Breast epithelium (tissue), 4 donors: ENCODE results near the gene PEG3. TPM values are rescaled to one million over a fixed set of nuclear protein-coding genes. Genes with fewer than 3 reads are reported as not detected.
"Not testable (repeated sequence)": the region's sequence is repeated elsewhere in the genome, so short reads cannot be mapped to it uniquely, and the experiment has no call there.

Experiments used
- DNase-seq, 2 donors: peaks; one replicate each; pipeline ENCODE4 v3.0.0-alpha.2; 2019; ENCODE audit warnings: low spot score in 2 of 2
- H3K27ac ChIP-seq, 2 donors: fragments of 200-600 bp; sonication (generic) in 1 of 2; one replicate each; pipeline ENCODE4 v1.5.1; 2016 to 2019; ENCODE audit warnings: mild to moderate bottlenecking in 1 of 2
- H3K27me3 ChIP-seq, 2 donors: fragments of 200-600 bp; sonication (generic) in 1 of 2; one replicate each; pipeline versions ENCODE4 v1.5.1 to v1.6.0; 2017 to 2019; ENCODE audit warnings: control low read depth in 1 of 2, mild to moderate bottlenecking in 1 of 2
- H3K36me3 ChIP-seq: fragments of 200-600 bp; one replicate; pipeline ENCODE4 v1.5.1; 2019
- H3K4me1 ChIP-seq, 2 donors: fragments of 200-600 bp; sonication (generic); one replicate each; pipeline ENCODE4 v1.5.1; 2016 to 2019; ENCODE audit warnings: control low read depth in 1 of 2
- H3K4me3 ChIP-seq, 3 donors: fragments of 200-600 bp; sonication (generic); 1 replicate in 2 of 3; 2 replicates in 1 of 3; pipeline ENCODE4 v1.5.1; 2016 to 2019; ENCODE audit warnings: mild to moderate bottlenecking in 3 of 3, moderate library complexity in 2 of 3
- H3K9me3 ChIP-seq, 2 donors: fragments of 200-600 bp; sonication (generic) in 1 of 2; one replicate each; pipeline ENCODE4 v1.5.1; 2016 to 2019; ENCODE audit warnings: control low read depth in 1 of 2
- POLR2A ChIP-seq: fragments of 450-650 bp; IDR thresholded peaks from one replicate; pipeline ENCODE4 v1.6.1; 2016; ENCODE audit warnings: antibody characterized with exemption, mild to moderate bottlenecking, moderate library complexity
- POLR2AphosphoS5 ChIP-seq, 3 donors: sonication (generic); formaldehyde crosslinking; IDR thresholded peaks; one replicate each; pipeline ENCODE4 v1.6.1; 2017; ENCODE audit warnings: antibody characterized with exemption in 3 of 3
- intact Hi-C: fragments of 100-400 bp; cut with DNase I; formaldehyde crosslinking; loops from one replicate; pipeline ENCODE4 v1.15.1; 2023; ENCODE audit warnings: low total_unique reads
- total RNA-seq, 3 donors: library from RNA; depleted of rRNA; stranded (reverse); fragments of >200 nt; gene quantifications; one replicate each; pipeline ENCODE4 v1.1.0, GENCODE V29; 2016
- TF ChIP-seq, protein P1 (sequence below), 3 donors: fragments of 450-650 bp; IDR thresholded peaks; one replicate each; pipeline ENCODE4 v1.5.1; 2016 to 2017; ENCODE audit warnings: antibody characterized with exemption in 3 of 3, mild to moderate bottlenecking in 3 of 3, moderate library complexity in 3 of 3

PEG3 gene
- total RNA-seq, 3 donors from 2014 or later = 9.1 to 24.0 (median 17.0) TPM

DNA sequence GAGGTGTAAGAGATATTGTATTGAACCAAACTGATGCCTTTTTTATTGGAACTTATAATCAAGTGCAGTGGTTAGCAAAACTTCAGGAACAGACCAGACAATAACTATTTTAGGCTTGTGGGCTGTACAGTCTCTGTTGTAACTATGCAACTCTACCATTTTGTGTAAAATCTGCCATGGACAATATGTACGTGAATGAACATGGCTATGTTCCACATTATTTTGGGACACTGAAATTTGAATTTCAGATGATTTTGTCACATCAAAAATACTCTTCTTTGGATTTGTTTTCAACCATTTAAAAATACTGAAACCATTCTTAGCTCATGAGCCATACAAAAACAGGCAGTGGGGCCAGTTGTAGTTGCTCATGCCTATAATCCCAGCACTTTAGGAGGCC, 27.9 kb upstream of the PEG3 start:
- peaks cover 11 to 12% of the 10 kb centered on the region in 2 donors for H3K9me3 ChIP-seq
- H3K4me3 ChIP-seq = no peak overlapping the region

DNA sequence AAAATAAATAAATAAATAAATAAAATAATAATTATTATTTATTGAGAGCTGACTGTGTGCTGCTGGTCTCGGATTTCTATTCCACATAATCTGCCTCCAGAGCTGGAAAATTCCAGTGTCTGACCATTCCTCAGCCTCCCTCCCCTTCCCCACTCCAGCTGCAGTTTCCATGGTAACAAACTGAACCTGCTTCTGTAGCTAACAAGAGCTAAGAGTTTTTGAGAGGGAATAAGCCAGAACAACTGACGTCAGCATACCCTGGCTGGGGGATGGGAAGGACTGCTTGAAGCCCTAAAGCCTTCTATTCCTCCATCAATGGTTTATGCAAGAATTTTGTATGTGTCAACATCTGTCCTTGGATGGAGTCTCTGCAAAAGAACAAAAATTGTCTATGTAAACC, 26.0 kb upstream of the PEG3 start:
- TF ChIP-seq, protein P1, sequence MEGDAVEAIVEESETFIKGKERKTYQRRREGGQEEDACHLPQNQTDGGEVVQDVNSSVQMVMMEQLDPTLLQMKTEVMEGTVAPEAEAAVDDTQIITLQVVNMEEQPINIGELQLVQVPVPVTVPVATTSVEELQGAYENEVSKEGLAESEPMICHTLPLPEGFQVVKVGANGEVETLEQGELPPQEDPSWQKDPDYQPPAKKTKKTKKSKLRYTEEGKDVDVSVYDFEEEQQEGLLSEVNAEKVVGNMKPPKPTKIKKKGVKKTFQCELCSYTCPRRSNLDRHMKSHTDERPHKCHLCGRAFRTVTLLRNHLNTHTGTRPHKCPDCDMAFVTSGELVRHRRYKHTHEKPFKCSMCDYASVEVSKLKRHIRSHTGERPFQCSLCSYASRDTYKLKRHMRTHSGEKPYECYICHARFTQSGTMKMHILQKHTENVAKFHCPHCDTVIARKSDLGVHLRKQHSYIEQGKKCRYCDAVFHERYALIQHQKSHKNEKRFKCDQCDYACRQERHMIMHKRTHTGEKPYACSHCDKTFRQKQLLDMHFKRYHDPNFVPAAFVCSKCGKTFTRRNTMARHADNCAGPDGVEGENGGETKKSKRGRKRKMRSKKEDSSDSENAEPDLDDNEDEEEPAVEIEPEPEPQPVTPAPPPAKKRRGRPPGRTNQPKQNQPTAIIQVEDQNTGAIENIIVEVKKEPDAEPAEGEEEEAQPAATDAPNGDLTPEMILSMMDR (IDR thresholded peaks at IDR 0.05) = no peak
- no peak for TF ChIP-seq POLR2AphosphoS5 (IDR thresholded peaks at IDR 0.05)
- TF ChIP-seq POLR2A = no peak
- H3K4me3 ChIP-seq = no peak overlapping the region
- no peaks in the 10 kb centered on the region for H3K4me1 ChIP-seq
- H3K36me3 ChIP-seq = no peaks in the 10 kb centered on the region
- H3K27ac ChIP-seq = no peak overlapping the region
- peaks cover 8 to 12% of the 10 kb centered on the region in 2 donors for H3K9me3 ChIP-seq
- intact Hi-C loops = no loop called here
- DNase-seq = no peak
- peaks cover 0 to 11% of the 10 kb centered on the region in 2 donors for H3K27me3 ChIP-seq

More for the DNA sequence above, 27.9 kb upstream of the PEG3 start:
- H3K36me3 ChIP-seq = no peaks in the 10 kb centered on the region
- peaks cover 0 to 11% of the 10 kb centered on the region in 2 donors for H3K27me3 ChIP-seq
- DNase-seq = no peak
- no peak overlapping the region for H3K27ac ChIP-seq
- TF ChIP-seq POLR2A = no peak
- no peak for TF ChIP-seq POLR2AphosphoS5 (IDR thresholded peaks at IDR 0.05)
- TF ChIP-seq, protein P1 (IDR thresholded peaks at IDR 0.05) = no peak
- H3K4me1 ChIP-seq = no peaks in the 10 kb centered on the region
- intact Hi-C loops = no loop called here

DNA sequence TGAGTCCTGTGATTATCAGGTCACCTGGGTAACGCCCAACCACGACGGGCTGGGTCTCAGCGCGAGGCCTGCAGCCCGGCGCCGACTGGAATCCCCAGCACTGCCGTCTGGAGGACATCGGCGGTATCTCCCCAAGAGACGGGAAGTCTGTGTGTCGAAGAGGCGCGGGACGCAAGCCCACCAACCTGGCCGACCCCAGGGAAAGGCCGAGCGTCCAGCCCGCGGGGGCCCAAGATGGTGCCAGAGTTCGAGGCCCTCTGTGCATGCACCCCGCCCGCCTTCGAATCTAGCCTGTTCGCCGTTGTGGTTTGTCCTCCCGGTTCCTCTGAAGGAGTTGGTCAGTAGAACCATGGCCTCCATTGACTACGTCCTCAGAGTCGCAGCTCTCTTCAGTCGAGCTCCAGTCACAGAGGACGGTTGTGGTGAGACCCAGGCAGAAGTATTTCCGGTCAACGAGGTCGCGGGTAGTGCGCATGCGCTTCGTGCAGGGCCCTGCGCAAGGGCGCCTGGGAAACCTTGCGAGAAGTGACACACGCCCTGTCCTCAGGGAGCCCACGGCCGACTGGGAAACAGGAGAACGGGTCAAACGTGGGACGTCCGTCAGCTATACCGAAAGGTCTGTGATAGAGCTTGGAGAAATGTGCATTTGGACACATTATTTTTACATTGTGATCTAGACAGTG, 24.1 kb upstream of the PEG3 start:
- Histone ChIP-seq H3K36me3 (no peaks in the 10 kb centered on the region), H3K27me3 (peaks cover 0 to 11% of the 10 kb centered on the region in 2 donors), H3K27ac (no peak overlapping the region), H3K9me3 (peaks cover 8 to 12% of the 10 kb centered on the region in 2 donors), H3K4me1 (no peaks in the 10 kb centered on the region), H3K4me3 (no peak overlapping the region)
- no peak for TF ChIP-seq POLR2AphosphoS5 (IDR thresholded peaks at IDR 0.05)
- TF ChIP-seq, protein P1 (IDR thresholded peaks at IDR 0.05) = no peak
- no peak for TF ChIP-seq POLR2A
- DNase-seq = no peak
- intact Hi-C loops = no loop called here

DNA sequence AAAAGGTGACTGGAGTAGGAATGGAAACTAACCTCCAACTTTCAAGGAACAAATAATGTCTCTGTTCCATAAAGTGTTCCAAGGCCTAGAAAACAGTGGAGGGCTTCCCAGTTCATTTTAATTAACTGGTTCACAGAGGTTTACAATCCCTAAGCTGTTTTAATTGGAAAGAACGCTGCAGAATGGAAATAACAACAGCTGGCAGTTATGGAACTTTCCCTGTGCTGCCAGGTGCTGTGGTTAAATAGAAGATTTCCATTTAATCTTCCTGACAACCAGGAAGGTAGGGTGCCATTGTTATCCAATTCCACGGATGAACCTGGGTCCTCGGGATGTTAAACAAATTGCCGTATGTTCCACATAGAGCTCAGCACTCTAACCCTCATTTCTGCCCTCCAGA, 22.2 kb upstream of the PEG3 start:
- TF ChIP-seq POLR2AphosphoS5 (IDR thresholded peaks at IDR 0.05) = no peak
- Histone ChIP-seq H3K27ac (no peak overlapping the region), H3K9me3 (peaks cover 8 to 12% of the 10 kb centered on the region in 2 donors), H3K4me1 (no peaks in the 10 kb centered on the region), H3K27me3 (peaks cover 0 to 11% of the 10 kb centered on the region in 2 donors), H3K4me3 (no peak overlapping the region), H3K36me3 (no peaks in the 10 kb centered on the region)
- intact Hi-C loops = no loop called here
- no peak for DNase-seq

DNA sequence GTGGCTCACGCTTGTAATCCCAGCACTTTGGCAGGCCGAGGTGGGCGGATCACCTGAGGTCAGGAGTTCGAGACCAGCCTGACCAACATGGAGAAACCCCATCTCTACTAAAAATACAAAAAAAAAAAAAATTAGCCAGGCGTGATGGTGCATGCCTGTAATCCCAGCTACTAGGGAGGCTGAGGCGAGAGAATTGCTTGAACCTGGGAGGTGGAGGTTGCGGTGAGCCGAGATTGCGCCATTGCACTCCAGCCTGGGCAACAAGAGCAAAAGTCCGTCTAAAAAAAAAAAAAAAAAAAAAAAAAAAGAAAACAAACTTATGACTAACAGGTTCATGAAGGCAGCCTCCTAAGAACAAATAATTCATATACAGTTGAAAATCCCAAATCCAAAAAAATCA, 19.9 kb upstream of the PEG3 start:
- H3K27ac ChIP-seq, H3K4me3 ChIP-seq, DNase-seq, intact Hi-C loops, H3K36me3 ChIP-seq, H3K4me1 ChIP-seq: not testable (repeated sequence)
- Histone ChIP-seq H3K27me3 (peaks cover 0 to 11% of the 10 kb centered on the region in 2 donors), H3K9me3 (peaks cover 8 to 12% of the 10 kb centered on the region in 2 donors)

DNA sequence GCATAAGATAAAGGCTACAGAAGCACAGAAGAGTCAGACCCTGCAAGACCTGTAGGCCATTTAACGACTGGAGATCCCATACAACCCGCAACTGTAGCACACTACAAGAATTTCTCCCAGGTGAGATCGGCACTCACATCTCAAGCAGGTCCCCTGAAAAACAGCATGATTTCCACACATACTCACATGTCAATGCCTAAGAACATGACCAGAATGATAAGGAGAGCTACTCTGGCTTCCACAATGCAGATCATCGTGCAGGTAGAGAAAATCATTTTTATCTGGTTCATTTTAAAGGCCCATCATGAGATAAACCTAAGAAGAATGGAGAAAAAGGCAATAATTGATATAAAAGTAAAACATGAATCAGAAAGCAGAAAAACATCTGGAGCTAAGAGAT, 17.5 kb upstream of the PEG3 start:
- intact Hi-C loops = no loop called here
- H3K36me3 ChIP-seq = no peaks in the 10 kb centered on the region
- no peak for DNase-seq
- no peak overlapping the region for H3K4me3 ChIP-seq
- H3K4me1 ChIP-seq = no peaks in the 10 kb centered on the region
- TF ChIP-seq, protein P1 (IDR thresholded peaks at IDR 0.05) = no peak
- TF ChIP-seq POLR2A (no peak), POLR2AphosphoS5 (IDR thresholded peaks at IDR 0.05) (no peak)
- H3K27ac ChIP-seq = no peak overlapping the region
- no peaks in the 10 kb centered on the region for H3K27me3 ChIP-seq
- peaks cover 0 to 4% of the 10 kb centered on the region in 2 donors for H3K9me3 ChIP-seq
